Effector memory CD4-positive, alpha-beta T cell (primary cell): ENCODE data around the gene CA12.
"Not testable (repeated sequence)": the region's sequence is repeated elsewhere in the genome, so short reads cannot be mapped to it uniquely, and the experiment has no call there.

ENCODE experiments used
- DNase-seq, 3 donors: peaks; one replicate each; pipeline ENCODE4 v3.0.0-alpha.2; 2020
- H3K27ac ChIP-seq: 2 replicates; pipeline ENCODE4 v1.7.0; 2013; ENCODE audit warnings: mild to moderate bottlenecking, low read length, moderate library complexity; ENCODE audit not compliant: insufficient read depth, poor library complexity, severe bottlenecking
- H3K27me3 ChIP-seq: replicated peaks from 2 replicates; pipeline ENCODE4 v1.7.0; 2013; ENCODE audit warnings: mild to moderate bottlenecking, low read length; ENCODE audit not compliant: insufficient read depth, control insufficient read depth, poor library complexity, severe bottlenecking
- H3K36me3 ChIP-seq: 2 replicates; pipeline ENCODE4 v1.7.0; 2013; ENCODE audit warnings: mild to moderate bottlenecking, low read length, moderate library complexity; ENCODE audit not compliant: control insufficient read depth, insufficient read depth
- H3K4me1 ChIP-seq: 2 replicates; pipeline ENCODE4 v1.7.0; 2013; ENCODE audit warnings: low read length, mild to moderate bottlenecking; ENCODE audit not compliant: control insufficient read depth, insufficient read depth, poor library complexity, severe bottlenecking
- H3K4me3 ChIP-seq: 2 replicates; pipeline ENCODE4 v1.7.0; 2013; ENCODE audit warnings: low read length, low read depth, mild to moderate bottlenecking; ENCODE audit not compliant: insufficient read depth, poor library complexity, severe bottlenecking
- H3K9me3 ChIP-seq: 2 replicates; pipeline ENCODE4 v1.7.0; 2013; ENCODE audit warnings: mild to moderate bottlenecking, low read length, moderate library complexity; ENCODE audit not compliant: control insufficient read depth

Gene CA12

DNA sequence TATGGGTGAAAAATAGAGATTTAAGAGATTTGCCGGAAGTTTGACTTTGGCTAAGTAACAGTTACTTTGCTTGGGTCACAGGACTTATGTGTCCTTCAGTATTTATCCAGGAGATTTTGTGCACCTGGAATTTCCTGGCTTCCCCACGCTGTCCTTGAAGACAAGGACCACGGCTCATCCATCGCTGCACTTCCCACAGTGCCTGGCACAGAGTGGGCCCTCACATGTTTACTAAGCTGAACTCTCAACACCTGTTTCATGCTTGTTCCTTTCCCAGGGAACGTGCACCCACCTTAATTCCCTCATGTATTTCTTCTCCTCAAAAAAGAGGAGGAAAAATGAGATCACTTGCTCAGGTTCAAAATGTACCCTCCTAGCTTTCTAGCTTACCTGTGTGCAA, 32.0 kb downstream of the CA12 start:
- Histone ChIP-seq H3K4me3 (no peak overlapping the region), H3K4me1 (no peaks in the 10 kb centered on the region), H3K36me3 (no peaks in the 10 kb centered on the region), H3K27ac (no peak overlapping the region), H3K9me3 (no peaks in the 10 kb centered on the region), H3K27me3 (no peaks in the 10 kb centered on the region)
- DNase-seq: no peak

DNA sequence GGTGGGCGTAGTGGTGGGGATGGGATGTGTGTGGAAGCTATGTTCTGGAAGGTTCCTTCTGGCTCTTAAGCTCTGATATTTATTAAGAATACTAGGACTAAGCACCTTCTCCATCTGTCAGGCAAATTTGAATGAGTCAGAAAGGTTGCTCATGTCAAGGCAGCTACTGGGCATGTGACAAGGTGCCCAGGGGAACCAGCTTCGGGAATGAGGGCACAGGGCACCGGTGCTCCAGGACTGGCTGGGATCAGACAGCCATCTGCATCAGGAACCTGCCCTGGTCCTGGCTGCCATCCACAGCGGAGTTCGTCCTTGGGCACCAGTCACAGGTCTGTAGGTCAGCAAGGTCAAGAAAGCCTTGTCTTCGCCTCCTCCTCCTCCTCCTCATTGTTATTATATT, 32.5 kb downstream of the CA12 start:
- no peaks in the 10 kb centered on the region for H3K36me3 ChIP-seq
- H3K27me3 ChIP-seq: no peaks in the 10 kb centered on the region
- H3K4me1 ChIP-seq: no peaks in the 10 kb centered on the region
- no peak overlapping the region for H3K4me3 ChIP-seq
- H3K9me3 ChIP-seq: no peaks in the 10 kb centered on the region
- DNase-seq: no peak
- no peak overlapping the region for H3K27ac ChIP-seq

DNA sequence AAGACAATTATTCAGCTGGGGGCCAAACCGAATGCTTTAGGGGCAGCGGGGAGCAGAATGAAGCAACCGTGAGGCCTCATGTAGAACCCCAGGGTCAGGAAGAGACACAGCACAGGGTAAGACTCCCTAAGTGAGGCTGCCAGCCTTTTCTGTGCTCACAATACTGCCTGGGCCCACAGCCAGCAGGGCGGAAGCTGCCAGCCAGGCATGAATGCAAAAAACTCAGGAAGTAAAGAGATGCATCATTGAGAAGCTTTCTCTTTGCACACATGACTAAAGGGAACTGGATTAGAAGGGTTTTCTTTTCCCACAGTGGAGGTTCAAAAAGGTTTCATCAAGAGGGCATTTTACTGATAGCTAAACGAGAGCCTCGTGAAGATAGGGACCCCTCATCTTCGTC, 33.3 kb downstream of the CA12 start:
- no peaks in the 10 kb centered on the region for H3K4me1 ChIP-seq
- H3K27me3 ChIP-seq: no peaks in the 10 kb centered on the region
- H3K9me3 ChIP-seq: no peaks in the 10 kb centered on the region
- no peak for DNase-seq
- no peak overlapping the region for H3K4me3 ChIP-seq
- H3K27ac ChIP-seq: no peak overlapping the region
- no peaks in the 10 kb centered on the region for H3K36me3 ChIP-seq

DNA sequence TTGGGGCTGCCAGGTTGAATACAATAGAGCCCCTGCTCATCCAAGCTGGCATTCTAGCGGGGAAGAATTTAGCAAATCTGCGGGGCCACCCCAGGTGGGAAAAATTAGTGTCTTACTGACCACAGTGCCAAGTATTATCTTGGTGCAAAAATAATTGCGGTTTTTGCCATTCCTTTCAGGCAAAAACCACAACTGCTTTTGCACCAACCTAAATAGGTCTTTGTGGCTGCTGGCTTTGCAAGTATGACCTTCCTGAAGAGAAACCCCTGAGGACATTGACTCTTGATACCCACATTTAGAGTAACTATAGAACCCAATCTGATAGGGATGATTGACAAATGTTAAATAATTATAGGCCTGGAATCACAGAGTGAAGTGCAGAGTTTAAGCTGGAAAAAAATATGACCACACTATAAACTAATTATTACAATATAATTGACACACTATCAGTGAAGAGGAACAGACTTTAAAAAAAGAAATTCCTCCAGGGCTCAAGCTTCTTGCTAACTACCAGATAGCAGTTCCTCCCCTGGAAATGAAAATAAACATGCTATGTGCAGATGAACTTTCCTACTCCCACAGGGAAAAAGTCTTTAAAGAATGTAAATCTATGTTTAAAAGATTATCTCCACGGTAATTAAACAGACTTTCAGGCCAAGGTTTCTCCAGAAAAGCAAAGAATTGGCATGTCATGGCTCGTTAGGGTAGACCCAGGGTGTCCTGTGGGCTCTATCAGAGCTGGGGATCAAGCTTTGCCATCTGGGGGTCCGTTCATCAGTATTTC, 34.4 kb downstream of the CA12 start:
- H3K4me3 ChIP-seq: no peak overlapping the region
- no peaks in the 10 kb centered on the region for H3K27me3 ChIP-seq
- no peaks in the 10 kb centered on the region for H3K36me3 ChIP-seq
- H3K4me1 ChIP-seq: no peaks in the 10 kb centered on the region
- H3K27ac ChIP-seq: no peak overlapping the region
- no peaks in the 10 kb centered on the region for H3K9me3 ChIP-seq
- DNase-seq: no peak

DNA sequence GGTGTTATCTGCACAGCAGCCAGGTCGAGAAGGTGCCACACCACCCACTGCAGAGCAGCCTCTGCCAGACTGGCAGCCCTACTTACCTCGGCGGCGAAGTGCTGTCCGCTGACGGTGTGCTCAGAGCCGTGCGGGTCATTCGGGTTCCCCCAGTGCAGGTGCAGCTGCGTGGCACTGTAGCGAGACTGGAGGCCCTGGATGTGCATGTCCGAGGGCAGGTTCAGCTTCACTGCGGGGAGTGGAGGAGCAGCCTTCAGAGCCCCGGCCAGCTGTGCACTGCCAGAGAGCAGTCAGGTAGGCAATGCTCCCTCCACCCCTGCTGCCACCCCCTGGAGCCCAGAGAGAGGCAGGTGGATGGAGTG, 36.3 kb downstream of the CA12 start:
- Histone ChIP-seq H3K9me3 (no peaks in the 10 kb centered on the region), H3K4me3 (no peak overlapping the region), H3K27ac (no peak overlapping the region), H3K27me3 (no peaks in the 10 kb centered on the region), H3K36me3 (no peaks in the 10 kb centered on the region), H3K4me1 (no peaks in the 10 kb centered on the region)
- no peak for DNase-seq

DNA sequence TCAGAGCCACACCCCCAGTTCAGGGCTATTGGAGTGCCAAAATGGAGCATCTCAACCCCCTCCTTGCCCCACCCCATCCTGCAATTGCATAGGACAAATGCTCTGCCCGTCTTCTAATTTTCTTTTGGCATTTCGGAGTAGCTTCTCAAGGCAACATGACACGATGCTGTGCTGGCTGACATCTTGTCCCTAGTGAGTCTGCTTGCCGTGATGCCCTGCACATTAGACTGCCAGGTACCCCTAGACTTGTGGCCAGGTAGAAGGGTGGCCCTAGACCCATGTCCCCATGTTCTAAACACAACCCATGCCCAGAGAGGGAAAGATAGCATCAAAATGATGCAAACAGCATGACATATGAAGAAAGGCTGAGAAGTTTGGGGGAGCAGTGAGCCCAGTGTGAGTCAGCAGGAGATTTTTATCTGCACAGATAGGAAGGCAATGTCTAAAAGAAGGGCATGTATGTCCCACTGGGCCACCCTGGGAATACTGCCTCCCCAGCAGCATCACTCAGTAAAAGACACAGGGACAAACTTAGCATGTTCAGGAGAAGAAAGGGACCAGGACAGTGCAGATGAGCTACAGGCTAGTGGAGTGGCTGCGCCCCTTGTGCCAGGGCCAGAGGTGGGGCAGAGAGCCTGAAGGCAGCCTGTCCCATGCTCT, 36.8 kb downstream of the CA12 start:
- Histone ChIP-seq H3K4me1 (no peaks in the 10 kb centered on the region), H3K27ac (no peak overlapping the region), H3K9me3 (no peaks in the 10 kb centered on the region), H3K27me3 (no peaks in the 10 kb centered on the region), H3K4me3 (no peak overlapping the region), H3K36me3 (no peaks in the 10 kb centered on the region)
- DNase-seq: no peak

DNA sequence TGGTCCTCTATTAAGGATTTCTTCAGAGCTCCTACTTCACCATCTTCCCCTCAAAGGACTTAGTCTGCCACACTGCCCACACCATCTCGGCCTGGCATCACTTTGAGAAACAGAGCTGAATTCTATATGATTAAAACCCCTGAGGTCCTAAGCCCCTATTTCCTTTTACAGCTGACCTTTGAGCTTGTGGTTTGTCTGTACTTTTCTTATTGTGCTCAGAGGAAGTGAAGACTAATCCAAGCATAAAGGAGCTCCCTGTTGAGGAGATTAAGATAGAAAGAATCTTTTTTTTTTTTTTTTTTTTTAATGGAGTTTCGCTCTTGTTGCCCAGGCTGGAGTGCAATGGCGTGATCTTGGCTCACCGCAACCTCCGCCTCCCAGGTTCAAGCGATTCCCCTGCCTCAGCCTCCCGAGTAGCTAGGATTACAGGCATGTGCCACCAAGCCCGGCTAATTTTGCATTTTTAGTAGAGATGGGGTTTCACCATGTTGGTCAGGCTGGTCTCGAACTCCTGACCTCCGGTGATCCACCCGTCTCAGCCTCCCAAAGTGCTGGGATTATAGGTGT, 38.6 kb downstream of the CA12 start:
- H3K9me3 ChIP-seq, H3K4me1 ChIP-seq, DNase-seq, H3K27me3 ChIP-seq, H3K4me3 ChIP-seq, H3K36me3 ChIP-seq, H3K27ac ChIP-seq: not testable (repeated sequence)

DNA sequence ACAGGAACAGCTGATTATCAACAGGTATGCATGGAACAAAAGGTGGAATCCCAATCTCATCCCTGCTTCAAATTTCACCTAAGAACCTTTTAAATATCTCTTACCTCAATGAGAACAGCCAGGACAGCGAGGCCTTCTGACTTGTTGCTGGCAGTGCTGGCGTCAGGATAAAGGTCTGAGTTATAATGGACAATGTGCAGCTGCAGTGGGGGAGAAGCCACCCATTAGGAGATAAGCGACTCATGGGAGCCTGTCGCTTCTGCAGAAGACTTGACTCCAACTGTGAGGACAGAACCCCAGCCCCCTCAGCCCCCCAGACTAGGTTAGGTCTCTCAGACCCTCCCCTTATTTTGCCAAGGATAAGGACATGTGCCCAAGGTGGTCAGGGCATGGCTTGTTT, 39.7 kb downstream of the CA12 start:
- no peak overlapping the region for H3K27ac ChIP-seq
- H3K4me1 ChIP-seq: no peaks in the 10 kb centered on the region
- no peak for DNase-seq
- H3K9me3 ChIP-seq: no peaks in the 10 kb centered on the region
- H3K4me3 ChIP-seq: no peak overlapping the region
- no peaks in the 10 kb centered on the region for H3K27me3 ChIP-seq
- H3K36me3 ChIP-seq: no peaks in the 10 kb centered on the region

DNA sequence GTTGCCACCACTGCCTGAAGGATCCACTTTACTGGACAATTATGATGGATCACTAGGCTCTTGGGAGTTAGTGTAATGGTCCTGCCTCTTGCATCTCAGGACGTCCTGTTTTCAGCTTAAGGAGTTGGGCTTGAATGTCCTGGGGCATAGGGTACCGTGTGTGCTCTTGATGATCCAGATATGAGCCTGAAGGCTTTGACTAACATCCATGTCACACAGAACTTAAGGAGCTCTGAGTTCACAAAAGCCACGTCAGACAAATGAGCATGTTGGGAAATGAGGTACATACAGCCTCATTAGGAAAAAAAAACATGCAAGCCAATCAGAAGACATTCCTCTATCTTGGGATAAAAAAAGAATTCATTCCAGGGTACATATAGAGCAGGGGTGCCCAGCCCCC, 40.8 kb downstream of the CA12 start:
- Histone ChIP-seq H3K27ac (no peak overlapping the region), H3K36me3 (no peaks in the 10 kb centered on the region), H3K9me3 (no peaks in the 10 kb centered on the region), H3K27me3 (no peaks in the 10 kb centered on the region), H3K4me3 (no peak overlapping the region), H3K4me1 (no peaks in the 10 kb centered on the region)
- no peak for DNase-seq

DNA sequence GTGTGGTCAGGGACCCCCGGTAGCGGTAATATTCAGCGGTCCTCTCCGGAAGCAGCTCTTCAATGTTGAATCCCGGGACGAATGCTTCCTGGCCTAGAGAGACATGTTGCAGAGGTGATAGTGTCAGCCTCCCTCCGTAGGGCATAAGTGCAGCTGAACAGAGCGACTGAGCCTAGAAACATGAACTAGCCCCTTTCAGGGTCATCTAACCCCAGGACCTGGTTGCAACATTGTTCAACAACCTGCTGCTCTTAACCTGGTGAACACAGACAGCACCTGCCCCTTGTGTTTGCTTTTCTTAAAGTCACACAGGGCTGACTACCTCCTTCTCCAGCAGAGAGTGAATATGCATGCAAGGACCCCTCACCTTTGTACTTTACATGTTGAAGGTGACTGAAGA, 41.3 kb downstream of the CA12 start:
- H3K36me3 ChIP-seq: no peaks in the 10 kb centered on the region
- H3K27me3 ChIP-seq: no peaks in the 10 kb centered on the region
- DNase-seq: no peak
- H3K9me3 ChIP-seq: no peaks in the 10 kb centered on the region
- H3K4me1 ChIP-seq: no peaks in the 10 kb centered on the region
- H3K4me3 ChIP-seq: no peak overlapping the region
- no peak overlapping the region for H3K27ac ChIP-seq
